Vagina (tissue), 2 donors: Measurements from ENCODE around the gene SMARCA2. TPM values are rescaled to one million over a fixed set of nuclear protein-coding genes. Genes with fewer than 3 reads are reported as not detected.

ENCODE experiments used
- DNase-seq, 2 donors: peaks; one replicate each; pipeline ENCODE4 v3.0.0-alpha.2; 2017; ENCODE audit errors: extremely low spot score in 2 of 2
- H3K27ac ChIP-seq: fragments of 200-600 bp; sonication (generic); one replicate; pipeline ENCODE4 v1.5.1; 2019
- H3K27me3 ChIP-seq: fragments of 200-600 bp; sonication (generic); one replicate; pipeline ENCODE4 v1.5.1; 2019
- H3K36me3 ChIP-seq, 2 donors: fragments of 200-600 bp; sonication (generic); one replicate each; pipeline ENCODE4 v1.5.1; 2017 to 2019
- H3K4me1 ChIP-seq: fragments of 200-600 bp; sonication (generic); one replicate; pipeline ENCODE4 v1.5.1; 2019
- H3K4me3 ChIP-seq, 2 donors: fragments of 200-600 bp; sonication (generic); 1 replicate in 1 of 2; 2 replicates in 1 of 2; pipeline ENCODE4 v1.5.1; 2016 to 2019
- H3K9me3 ChIP-seq: fragments of 200-600 bp; sonication (generic); one replicate; pipeline ENCODE4 v1.5.1; 2019
- POLR2A ChIP-seq, 2 donors: fragments of 450-650 bp; IDR thresholded peaks; one replicate each; pipeline ENCODE4 v1.6.1; 2017; ENCODE audit warnings: antibody characterized with exemption in 2 of 2, mild to moderate bottlenecking in 2 of 2, moderate library complexity in 2 of 2
- POLR2AphosphoS5 ChIP-seq, 2 donors: sonication (generic); formaldehyde crosslinking; IDR thresholded peaks; one replicate each; pipeline ENCODE4 v1.9.0; 2017; ENCODE audit warnings: antibody characterized with exemption in 2 of 2, mild to moderate bottlenecking in 2 of 2, low read depth in 1 of 2; ENCODE audit not compliant: insufficient read depth in 1 of 2
- intact Hi-C: fragments of 100-400 bp; cut with DNase I; formaldehyde crosslinking; loops from one replicate; pipeline ENCODE4 v1.15.1; 2023
- total RNA-seq: library from RNA; depleted of rRNA; stranded (reverse); fragments of >200 nt; gene quantifications from one replicate; pipeline ENCODE4 v1.2.3, GENCODE V29; 2016
- TF ChIP-seq, protein P1 (sequence below), 3 experiments: fragments of 450-650 bp in 2 of 3; fragments of 200-600 bp in 1 of 3; sonication (generic) in 1 of 3; IDR thresholded peaks; one replicate each; pipeline ENCODE4 v1.5.1; 2017 to 2019; ENCODE audit warnings: antibody characterized with exemption in 3 of 3, mild to moderate bottlenecking in 2 of 3, moderate library complexity in 2 of 3

Gene SMARCA2
- total RNA-seq, 1 donor from 2014 or later, result 98.0 TPM

DNA sequence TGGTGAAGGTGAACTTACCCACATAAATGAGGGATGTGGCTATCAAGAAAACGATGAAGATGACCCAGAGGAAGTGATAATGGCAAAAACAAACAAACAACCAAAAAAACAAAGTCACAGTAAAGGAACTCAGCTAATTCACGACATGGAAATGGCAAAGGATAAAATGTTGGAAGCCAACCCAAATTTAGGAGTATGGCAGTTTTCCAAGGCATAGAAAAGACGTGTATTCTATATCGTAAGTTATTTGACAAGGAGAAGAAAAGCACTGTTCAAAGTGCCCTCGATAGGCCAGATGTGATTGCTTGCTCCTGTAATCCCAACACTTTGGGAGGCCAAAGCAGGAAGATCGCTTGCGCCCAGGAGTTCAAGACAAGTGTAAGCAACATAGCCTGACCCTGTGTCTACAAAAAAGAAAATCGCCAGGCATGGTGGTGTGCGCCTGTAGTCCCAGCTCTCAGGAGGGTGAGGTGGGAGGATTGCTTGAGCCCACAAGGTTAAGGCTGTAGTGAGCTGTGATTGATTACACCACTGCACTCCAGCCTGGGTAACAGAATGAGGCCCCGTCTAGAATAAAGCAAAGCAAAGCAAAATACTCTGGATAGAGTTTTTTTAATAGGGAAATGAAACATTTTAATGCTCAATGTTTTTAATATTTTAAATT is 138.0 kb downstream of the SMARCA2 start:
- Histone ChIP-seq H3K27ac (no peak overlapping the region), H3K4me1 (peaks cover 37% of the 10 kb centered on the region), H3K4me3 (no peak overlapping the region), H3K9me3 (no peaks in the 10 kb centered on the region), H3K36me3 (no peaks in the 10 kb centered on the region), H3K27me3 (no peaks in the 10 kb centered on the region)
- intact Hi-C loops, result no loop called here
- TF ChIP-seq, protein P1, sequence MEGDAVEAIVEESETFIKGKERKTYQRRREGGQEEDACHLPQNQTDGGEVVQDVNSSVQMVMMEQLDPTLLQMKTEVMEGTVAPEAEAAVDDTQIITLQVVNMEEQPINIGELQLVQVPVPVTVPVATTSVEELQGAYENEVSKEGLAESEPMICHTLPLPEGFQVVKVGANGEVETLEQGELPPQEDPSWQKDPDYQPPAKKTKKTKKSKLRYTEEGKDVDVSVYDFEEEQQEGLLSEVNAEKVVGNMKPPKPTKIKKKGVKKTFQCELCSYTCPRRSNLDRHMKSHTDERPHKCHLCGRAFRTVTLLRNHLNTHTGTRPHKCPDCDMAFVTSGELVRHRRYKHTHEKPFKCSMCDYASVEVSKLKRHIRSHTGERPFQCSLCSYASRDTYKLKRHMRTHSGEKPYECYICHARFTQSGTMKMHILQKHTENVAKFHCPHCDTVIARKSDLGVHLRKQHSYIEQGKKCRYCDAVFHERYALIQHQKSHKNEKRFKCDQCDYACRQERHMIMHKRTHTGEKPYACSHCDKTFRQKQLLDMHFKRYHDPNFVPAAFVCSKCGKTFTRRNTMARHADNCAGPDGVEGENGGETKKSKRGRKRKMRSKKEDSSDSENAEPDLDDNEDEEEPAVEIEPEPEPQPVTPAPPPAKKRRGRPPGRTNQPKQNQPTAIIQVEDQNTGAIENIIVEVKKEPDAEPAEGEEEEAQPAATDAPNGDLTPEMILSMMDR (IDR thresholded peaks at IDR 0.05), result no peak
- no peak for TF ChIP-seq POLR2AphosphoS5 (IDR thresholded peaks at IDR 0.05; ENCODE audit: insufficient read depth in 1 of 2, low read depth in 1 of 2)
- TF ChIP-seq POLR2A (IDR thresholded peaks at IDR 0.05), result no peak
- no peak for DNase-seq

DNA sequence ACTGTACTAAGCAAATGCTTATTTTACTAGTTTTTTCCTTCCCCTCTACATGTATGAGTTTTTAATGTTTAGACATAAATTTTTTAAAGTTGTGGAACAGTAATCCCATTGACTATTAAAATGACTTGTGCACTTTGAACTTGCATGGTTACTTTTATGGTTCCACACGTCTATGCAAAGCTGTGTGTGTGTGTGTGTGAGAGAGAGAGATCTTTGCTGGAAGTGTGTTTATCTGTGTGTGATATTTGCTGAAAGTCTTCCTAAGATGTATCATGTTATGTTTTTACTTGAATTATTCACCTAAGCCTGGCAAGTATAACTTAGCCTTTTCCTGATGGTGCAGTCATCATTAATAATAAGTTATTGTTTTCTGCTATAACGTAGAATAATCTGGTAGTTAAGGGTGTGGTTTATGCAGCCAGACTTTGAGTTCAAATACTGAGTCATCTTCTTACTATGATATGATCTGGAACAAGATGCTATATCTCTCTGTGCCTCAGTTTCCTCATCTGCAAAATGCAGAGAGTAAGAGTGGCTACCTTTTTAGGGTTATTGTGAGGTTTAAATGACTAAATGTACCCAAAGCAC is 138.6 kb downstream of the SMARCA2 start:
- peaks cover 37% of the 10 kb centered on the region for H3K4me1 ChIP-seq
- no peaks in the 10 kb centered on the region for H3K9me3 ChIP-seq
- TF ChIP-seq, protein P1 (IDR thresholded peaks at IDR 0.05), result no peak
- TF ChIP-seq POLR2A (IDR thresholded peaks at IDR 0.05) (no peak), POLR2AphosphoS5 (IDR thresholded peaks at IDR 0.05; ENCODE audit: insufficient read depth in 1 of 2, low read depth in 1 of 2) (no peak)
- no peak overlapping the region for H3K4me3 ChIP-seq
- H3K27ac ChIP-seq, result no peak overlapping the region
- H3K27me3 ChIP-seq, result no peaks in the 10 kb centered on the region
- DNase-seq, result no peak
- no peaks in the 10 kb centered on the region for H3K36me3 ChIP-seq
- intact Hi-C loops, result no loop called here

DNA sequence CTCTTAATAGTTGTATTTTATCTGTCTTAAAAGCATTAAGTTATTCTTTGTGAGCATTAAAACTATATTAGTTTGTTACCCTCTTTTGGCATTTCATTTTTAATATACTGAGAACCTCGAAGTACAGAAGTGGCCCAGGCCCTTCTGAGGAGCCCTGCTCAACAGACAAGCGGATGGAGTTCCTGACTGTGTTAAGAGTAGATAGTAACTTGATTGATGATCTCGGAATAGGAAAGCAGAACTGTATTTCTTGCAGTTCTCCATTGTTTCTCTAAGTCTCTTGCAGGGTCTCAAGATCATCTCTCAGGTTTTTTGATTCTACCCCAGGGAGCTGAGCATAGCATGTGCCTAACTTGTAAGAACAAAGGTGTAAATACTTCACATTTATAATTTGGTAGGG is 139.6 kb downstream of the SMARCA2 start:
- no peaks in the 10 kb centered on the region for H3K9me3 ChIP-seq
- no peak overlapping the region for H3K4me3 ChIP-seq
- no peaks in the 10 kb centered on the region for H3K36me3 ChIP-seq
- no peak for TF ChIP-seq POLR2AphosphoS5 (IDR thresholded peaks at IDR 0.05; ENCODE audit: insufficient read depth in 1 of 2, low read depth in 1 of 2)
- TF ChIP-seq, protein P1 (IDR thresholded peaks at IDR 0.05), result no peak
- TF ChIP-seq POLR2A (IDR thresholded peaks at IDR 0.05), result no peak
- peaks cover 37% of the 10 kb centered on the region for H3K4me1 ChIP-seq
- no peaks in the 10 kb centered on the region for H3K27me3 ChIP-seq
- no peak for DNase-seq
- no peak overlapping the region for H3K27ac ChIP-seq
- intact Hi-C loops, result no loop called here

DNA sequence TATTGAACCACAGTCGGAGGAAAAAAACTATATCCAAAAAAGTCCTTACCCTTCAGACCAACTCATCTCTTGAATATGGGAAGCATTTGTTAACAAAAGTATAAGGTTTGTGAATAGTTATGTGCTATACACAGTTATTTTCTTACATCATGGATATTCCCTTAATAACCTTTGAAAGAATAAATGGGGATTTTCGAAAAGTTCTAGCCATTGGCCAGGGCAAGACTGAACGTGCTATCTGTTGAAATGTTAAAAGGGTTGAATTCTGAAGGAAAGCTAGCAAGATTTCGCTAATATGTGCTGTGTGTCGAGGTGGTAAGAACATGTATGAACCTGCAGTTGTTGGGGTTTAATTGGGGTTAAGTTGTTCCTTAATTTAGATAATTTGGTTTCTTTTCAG is 140.8 kb downstream of the SMARCA2 start:
- Histone ChIP-seq H3K4me1 (peaks cover 48% of the 10 kb centered on the region), H3K9me3 (no peaks in the 10 kb centered on the region), H3K27ac (no peak overlapping the region), H3K4me3 (no peak overlapping the region), H3K36me3 (no peaks in the 10 kb centered on the region), H3K27me3 (no peaks in the 10 kb centered on the region)
- TF ChIP-seq, protein P1 (IDR thresholded peaks at IDR 0.05), result no peak
- TF ChIP-seq POLR2A (IDR thresholded peaks at IDR 0.05), result no peak
- no peak for TF ChIP-seq POLR2AphosphoS5 (IDR thresholded peaks at IDR 0.05; ENCODE audit: insufficient read depth in 1 of 2, low read depth in 1 of 2)
- no peak for DNase-seq
- intact Hi-C loops, result no loop called here
